PFSK-1 (cell line): ENCODE data around the gene ADAP1.

Experiments
- SIN3A ChIP-seq: IDR thresholded peaks from 2 replicates; pipeline ENCODE4 v1.6.1; 2012; ENCODE audit warnings: mild to moderate bottlenecking, low read length, moderate library complexity, borderline replicate concordance; ENCODE audit not compliant: insufficient read depth
- TAF1 ChIP-seq: IDR thresholded peaks from 2 replicates; pipeline ENCODE4 v1.6.1; 2012; ENCODE audit warnings: low read length, control low read depth, borderline replicate concordance; ENCODE audit not compliant: insufficient read depth

DNA sequence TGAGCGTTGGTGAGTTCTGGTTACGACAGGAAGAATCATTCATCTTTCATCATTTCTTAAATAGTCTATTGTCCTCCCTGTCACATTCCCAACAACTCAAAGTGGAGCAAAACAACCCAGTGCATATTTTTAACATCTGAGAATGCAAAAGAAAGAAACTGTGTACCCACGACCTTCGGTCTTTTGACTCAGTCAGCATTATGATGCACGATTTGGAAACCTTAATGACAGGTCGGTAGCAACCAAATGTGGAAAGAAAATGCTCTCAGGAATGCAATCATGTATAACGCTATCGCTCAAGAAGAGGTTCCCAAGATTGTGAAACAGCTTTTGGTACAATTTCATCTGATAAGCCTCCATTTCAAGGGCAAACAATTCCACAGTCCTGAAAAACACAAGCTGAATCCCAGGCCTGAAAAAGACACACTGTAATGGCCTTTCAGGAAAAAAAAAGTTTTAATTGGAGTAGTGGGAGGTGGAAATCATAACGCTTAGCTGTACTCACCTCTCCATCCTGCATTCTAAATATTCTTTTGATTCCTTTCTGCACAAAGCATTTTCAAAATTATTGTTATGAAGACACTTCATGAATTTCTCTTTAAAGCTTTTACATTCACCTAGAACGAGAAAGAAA lies 18.3 kb upstream of the ADAP1 start:
- TF ChIP-seq TAF1 = no peak
- TF ChIP-seq SIN3A = no peak
